ENCODE measurements around the gene APOE. TPM values are rescaled to one million over a fixed set of nuclear protein-coding genes. Genes with fewer than 3 reads are reported as not detected.

The APOE gene
- total RNA-seq, 1 donor from 2014 or later = 151 TPM

GRCh38 chr19:44957526-44957925 is 51.9 kb downstream of the APOE start:
- no peak overlapping the region for H3K27ac Mint-ChIP-seq (ENCODE audit: unreplicated experiment)
- DNase-seq (ENCODE audit: extremely low spot score, unreplicated experiment) = no peak

GRCh38 chr19:44958090-44958489 is 52.5 kb downstream of the APOE start:
- Mint-ChIP-seq H3K27ac (ENCODE audit: unreplicated experiment) (no peak overlapping the region), H3K4me3 (ENCODE audit: unreplicated experiment) (no peak overlapping the region)

More at GRCh38 chr19:44957526-44957925, 51.9 kb downstream of the APOE start:
- no peak overlapping the region for H3K4me3 Mint-ChIP-seq (ENCODE audit: unreplicated experiment)
- peaks cover 4% of the 10 kb centered on the region for H3K36me3 Mint-ChIP-seq (ENCODE audit: unreplicated experiment)
- no peaks in the 10 kb centered on the region for H3K27me3 Mint-ChIP-seq (ENCODE audit: unreplicated experiment)
- H3K4me1 Mint-ChIP-seq (ENCODE audit: unreplicated experiment) = peaks cover 35% of the 10 kb centered on the region
- TF ChIP-seq CTCF (IDR thresholded peaks at IDR 0.05) = no peak
- H3K9me3 Mint-ChIP-seq (ENCODE audit: unreplicated experiment) = no peaks in the 10 kb centered on the region

More at GRCh38 chr19:44958090-44958489, 52.5 kb downstream of the APOE start:
- Mint-ChIP-seq H3K4me1 (ENCODE audit: unreplicated experiment) (peaks cover 35% of the 10 kb centered on the region), H3K36me3 (ENCODE audit: unreplicated experiment) (peaks cover 4% of the 10 kb centered on the region), H3K27me3 (ENCODE audit: unreplicated experiment) (no peaks in the 10 kb centered on the region), H3K9me3 (ENCODE audit: unreplicated experiment) (no peaks in the 10 kb centered on the region)
- TF ChIP-seq CTCF (IDR thresholded peaks at IDR 0.05) = no peak
- DNase-seq (ENCODE audit: extremely low spot score, unreplicated experiment) = no peak

Other genes with a start within 250 kb of the APOE start
- 6.3 and 7.4 TPM in 2 replicates for gene CEACAM19, start 234.3 kb upstream of the APOE start, total RNA-seq
- not detected in 2 replicates for gene CEACAM16, start 206.6 kb upstream of the APOE start, total RNA-seq
- 12.7 and 15.3 TPM in 2 replicates for gene BCL3, start 157.1 kb upstream of the APOE start, total RNA-seq
- not detected in 2 replicates for gene CBLC, start 127.9 kb upstream of the APOE start, total RNA-seq
- gene BCAM, start 96.7 kb upstream of the APOE start, total RNA-seq = 8.8 and 9.9 TPM in 2 replicates
- gene NECTIN2, start 59.5 kb upstream of the APOE start, total RNA-seq = 117 TPM in 2 replicates
- 47.4 and 48.7 TPM in 2 replicates for gene TOMM40, start 14.5 kb upstream of the APOE start, total RNA-seq
- gene APOC1, start 8.8 kb downstream of the APOE start, total RNA-seq = 3.3 TPM in 1 of 2 replicates, not detected in the other
- gene APOC4, start 36.4 kb downstream of the APOE start, total RNA-seq = not detected in 2 replicates
- gene APOC2, start 40.3 kb downstream of the APOE start, total RNA-seq = not detected in 2 replicates
- 124 and 126 TPM in 2 replicates for gene CLPTM1, start 49.6 kb downstream of the APOE start, total RNA-seq
- 14.3 and 15.1 TPM in 2 replicates for gene RELB, start 95.7 kb downstream of the APOE start, total RNA-seq
- gene CLASRP, start 133.2 kb downstream of the APOE start, total RNA-seq = 77.8 and 81.5 TPM in 2 replicates
- 0.68 and 0.70 TPM in 2 replicates for gene ZNF296, start 170.7 kb downstream of the APOE start, total RNA-seq
- 19.3 and 25.8 TPM in 2 replicates for gene GEMIN7, start 173.5 kb downstream of the APOE start, total RNA-seq
- 34.8 and 35.4 TPM in 2 replicates for gene PPP1R37, start 187.4 kb downstream of the APOE start, total RNA-seq